ENCODE measurements around the gene NCAPD3.

DNA sequence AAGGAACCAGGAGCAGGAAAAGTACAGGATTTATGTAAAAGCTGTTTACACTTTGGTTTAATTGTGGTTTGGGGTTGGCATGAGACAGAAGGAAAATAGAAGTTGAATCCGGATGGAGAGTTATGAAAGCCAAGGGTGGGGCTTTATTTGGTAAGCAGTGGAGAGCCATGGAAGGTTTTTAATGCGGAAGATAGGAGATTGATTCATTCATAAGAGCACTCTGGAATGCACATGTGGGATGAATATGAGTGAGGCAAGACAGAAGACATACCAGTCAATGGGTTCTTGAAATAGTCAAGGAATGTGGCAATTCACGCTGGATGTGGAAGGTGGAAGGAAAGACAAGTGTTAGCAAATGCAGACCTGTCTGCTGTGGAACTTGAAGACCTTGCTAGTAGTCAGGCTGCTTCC, 43.1 kb upstream of the NCAPD3 start:
- TF ChIP-seq FOXA1 (IDR thresholded peaks at IDR 0.05) = no peak
- no peak for TF ChIP-seq FOXK2 (IDR thresholded peaks at IDR 0.05)
- no peak for TF ChIP-seq SP1 (IDR thresholded peaks at IDR 0.05)
- TF ChIP-seq LEF1 (IDR thresholded peaks at IDR 0.05; ENCODE audit: borderline replicate concordance) = no peak
- no peak for TF ChIP-seq ELF4 (IDR thresholded peaks at IDR 0.05)

Data from HEK293T (cell line).